ENCODE results near the gene TEKTIP1.

Gene TEKTIP1

GRCh38 chr19:3549816-3550215 is 10.8 kb downstream of the TEKTIP1 start:
- CTCF ChIA-PET, result no interaction called here
- POLR2A ChIA-PET (ENCODE audit: low non-redundant PET), result no interaction called here
- H3K27ac ChIP-seq, result peak overlapping the region; percentile 31

GRCh38 chr19:3550947-3551791 is 12.2 kb downstream of the TEKTIP1 start:
- ChIA-PET CTCF (interaction anchor here (0.9 kb wide), 1 partner anchor 68 kb away, joined by 3 read pairs; no protein-coding TSS in a partner anchor), POLR2A (ENCODE audit: low non-redundant PET) (no interaction called here)
- peak overlapping the region; percentile 8; the same call in 1 of the 2 replicates for H3K27ac ChIP-seq
- no peak for DNase-seq (ENCODE audit: low spot score)
- TF ChIP-seq CTCF (conservative IDR thresholded peaks at IDR 0.05; ENCODE audit: low read depth), result no peak

More at GRCh38 chr19:3549816-3550215, 10.8 kb downstream of the TEKTIP1 start:
- TF ChIP-seq CTCF (conservative IDR thresholded peaks at IDR 0.05; ENCODE audit: low read depth), result no peak
- no peak for DNase-seq (ENCODE audit: low spot score)

- CTCF ChIA-PET, result interaction anchor here (0.9 kb wide), 1 partner anchor 67 kb away, joined by 3 read pairs; no protein-coding TSS in a partner anchor
- no peak for TF ChIP-seq CTCF (conservative IDR thresholded peaks at IDR 0.05; ENCODE audit: low read depth)
- peak overlapping the region; percentile 8 for H3K27ac ChIP-seq
- no peak for DNase-seq (ENCODE audit: low spot score)
- POLR2A ChIA-PET (ENCODE audit: low non-redundant PET), result no interaction called here
Measured at GRCh38 chr19:3551792-3552095, 12.8 kb downstream of the TEKTIP1 start.

- no peak for TF ChIP-seq CTCF (conservative IDR thresholded peaks at IDR 0.05; ENCODE audit: low read depth)
- CTCF ChIA-PET, result interaction anchor here (2.7 kb wide), 1 partner anchor 9 kb away, joined by 9 read pairs; no protein-coding TSS in a partner anchor
- DNase-seq (ENCODE audit: low spot score), result no peak
- POLR2A ChIA-PET (ENCODE audit: low non-redundant PET), result interaction anchor here (0.7 kb wide), 2 partner anchors 19 to 295 kb away, joined by 3 to 5 read pairs; no protein-coding TSS in a partner anchor
- peak overlapping the region; percentile 87 for H3K27ac ChIP-seq
Measured at GRCh38 chr19:3554254-3555083, 15.5 kb downstream of the TEKTIP1 start.

GRCh38 chr19:3555653-3556422 is 16.9 kb downstream of the TEKTIP1 start:
- POLR2A ChIA-PET (ENCODE audit: low non-redundant PET), result no interaction called here
- TF ChIP-seq CTCF (conservative IDR thresholded peaks at IDR 0.05; ENCODE audit: low read depth), result no peak
- CTCF ChIA-PET, result interaction anchor here (0.7 to 2.7 kb wide), 5 partner anchors 8 to 32 kb away, joined by 3 to 14 read pairs (median 4); no protein-coding TSS in a partner anchor
- no peak for DNase-seq (ENCODE audit: low spot score)
- H3K27ac ChIP-seq, result peak overlapping the region; percentile 87

All from RWPE1 (cell line).